Measurements from ENCODE around the gene GAK.

GAK gene

DNA sequence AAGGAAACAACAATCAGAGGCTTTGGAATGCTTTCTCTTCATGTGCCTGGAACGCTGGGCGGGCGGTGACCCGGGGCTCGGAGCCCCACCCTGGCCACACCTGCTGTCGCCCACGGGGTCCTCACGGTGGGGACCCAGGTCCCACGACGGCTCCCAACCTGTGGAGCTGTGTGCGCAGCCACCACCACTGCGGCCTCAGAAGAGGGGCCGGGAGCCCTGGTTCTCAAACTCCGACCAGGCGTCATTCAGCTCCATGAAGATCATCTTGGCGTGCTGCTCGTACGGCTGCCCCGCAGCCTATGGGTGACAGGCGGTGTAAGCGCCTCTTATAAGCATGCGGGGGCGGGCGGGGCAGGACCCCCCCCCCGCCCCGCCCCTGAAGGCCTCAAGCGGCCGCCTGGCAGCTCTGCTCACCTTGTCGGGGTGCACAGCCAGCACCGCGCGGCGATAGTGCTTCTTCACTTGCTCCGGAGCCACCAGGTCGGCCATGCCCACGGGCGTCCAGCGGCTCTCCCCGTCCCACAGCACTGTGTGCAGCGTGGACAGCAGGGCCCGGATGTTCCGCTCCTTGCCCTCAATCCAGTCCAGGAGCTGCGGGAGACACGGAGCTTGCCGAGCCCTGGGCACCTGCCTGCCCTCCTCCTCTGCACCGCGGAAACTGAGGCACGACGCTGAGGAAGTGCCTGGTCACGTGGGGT is 82.5 kb downstream of the GAK start:
- TF ChIP-seq, protein P1, sequence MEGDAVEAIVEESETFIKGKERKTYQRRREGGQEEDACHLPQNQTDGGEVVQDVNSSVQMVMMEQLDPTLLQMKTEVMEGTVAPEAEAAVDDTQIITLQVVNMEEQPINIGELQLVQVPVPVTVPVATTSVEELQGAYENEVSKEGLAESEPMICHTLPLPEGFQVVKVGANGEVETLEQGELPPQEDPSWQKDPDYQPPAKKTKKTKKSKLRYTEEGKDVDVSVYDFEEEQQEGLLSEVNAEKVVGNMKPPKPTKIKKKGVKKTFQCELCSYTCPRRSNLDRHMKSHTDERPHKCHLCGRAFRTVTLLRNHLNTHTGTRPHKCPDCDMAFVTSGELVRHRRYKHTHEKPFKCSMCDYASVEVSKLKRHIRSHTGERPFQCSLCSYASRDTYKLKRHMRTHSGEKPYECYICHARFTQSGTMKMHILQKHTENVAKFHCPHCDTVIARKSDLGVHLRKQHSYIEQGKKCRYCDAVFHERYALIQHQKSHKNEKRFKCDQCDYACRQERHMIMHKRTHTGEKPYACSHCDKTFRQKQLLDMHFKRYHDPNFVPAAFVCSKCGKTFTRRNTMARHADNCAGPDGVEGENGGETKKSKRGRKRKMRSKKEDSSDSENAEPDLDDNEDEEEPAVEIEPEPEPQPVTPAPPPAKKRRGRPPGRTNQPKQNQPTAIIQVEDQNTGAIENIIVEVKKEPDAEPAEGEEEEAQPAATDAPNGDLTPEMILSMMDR (IDR thresholded peaks at IDR 0.05): no peak

DNA sequence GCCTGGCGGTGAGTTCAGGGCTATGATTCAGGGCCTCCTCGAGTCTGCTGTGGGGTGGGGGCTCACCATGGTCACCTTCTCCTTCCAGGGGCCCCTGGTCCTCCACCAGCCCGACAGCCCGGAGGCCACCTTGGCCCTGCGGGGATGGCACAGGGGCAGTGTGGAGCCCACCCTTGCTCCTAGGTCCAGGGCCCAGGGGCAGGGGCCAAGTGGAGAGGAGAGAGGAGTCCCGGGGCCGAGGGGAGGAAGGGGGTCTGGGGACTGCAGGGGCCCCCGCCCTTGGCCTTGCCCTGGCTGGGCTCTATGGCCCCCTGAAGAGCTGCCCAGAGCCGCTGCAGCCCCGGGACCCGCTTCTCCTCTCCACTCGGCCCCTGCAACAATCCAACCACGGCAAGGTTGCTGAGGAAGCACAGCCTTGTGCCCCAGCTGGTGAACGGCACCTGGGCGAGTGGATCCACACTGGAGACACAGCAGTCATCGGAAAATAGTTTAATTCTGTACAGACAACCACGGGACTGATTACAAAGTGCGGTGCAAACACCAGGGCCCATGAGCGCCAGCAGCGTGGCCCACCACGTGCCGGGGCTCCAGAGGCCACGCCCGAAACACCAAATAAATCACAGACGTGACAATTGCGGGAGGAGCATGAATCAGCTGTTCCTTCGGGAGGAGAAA is 83.2 kb downstream of the GAK start:
- TF ChIP-seq, protein P1 (IDR thresholded peaks at IDR 0.05): no peak

DNA sequence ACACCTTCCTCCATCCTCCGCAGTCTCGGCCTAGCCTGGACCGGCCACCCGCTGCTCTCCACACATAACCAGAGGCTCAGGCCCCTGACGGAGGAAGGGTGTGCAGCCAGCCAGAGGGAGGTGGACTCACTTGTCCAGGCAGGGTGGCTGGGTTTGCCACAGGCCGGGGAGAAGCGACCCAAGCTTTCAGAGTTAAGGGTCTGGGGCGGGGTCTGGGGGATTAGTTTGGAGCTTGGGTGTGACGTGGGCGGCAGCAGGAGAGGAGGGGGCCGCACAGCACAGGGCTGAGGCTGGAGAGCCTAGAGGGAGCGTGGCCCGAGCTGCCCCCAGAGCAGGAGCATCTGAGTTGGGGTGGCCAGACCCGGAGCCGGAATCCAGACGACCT is 83.8 kb downstream of the GAK start:
- TF ChIP-seq, protein P1 (IDR thresholded peaks at IDR 0.05): no peak

DNA sequence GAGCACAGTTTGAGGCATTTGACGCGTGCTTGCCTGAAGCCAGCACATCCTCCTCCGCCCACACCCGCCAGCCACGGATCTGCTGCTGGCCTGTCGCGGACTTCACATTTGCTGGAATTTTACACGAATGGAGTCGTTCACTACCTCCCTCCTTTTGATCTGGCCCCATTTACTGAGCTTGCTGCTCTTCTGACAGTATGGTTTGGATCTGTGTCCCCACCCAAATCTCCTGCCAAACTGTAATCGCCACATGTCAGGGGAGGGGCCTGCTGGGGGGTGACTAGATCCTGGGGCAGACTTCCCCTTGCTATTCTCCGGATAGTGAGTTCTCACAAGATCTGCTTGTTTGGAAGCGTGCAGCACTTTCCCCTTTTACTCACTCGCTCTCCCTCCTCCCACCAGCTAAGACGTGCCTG is 86.3 kb downstream of the GAK start:
- TF ChIP-seq, protein P1 (IDR thresholded peaks at IDR 0.05): no peak

DNA sequence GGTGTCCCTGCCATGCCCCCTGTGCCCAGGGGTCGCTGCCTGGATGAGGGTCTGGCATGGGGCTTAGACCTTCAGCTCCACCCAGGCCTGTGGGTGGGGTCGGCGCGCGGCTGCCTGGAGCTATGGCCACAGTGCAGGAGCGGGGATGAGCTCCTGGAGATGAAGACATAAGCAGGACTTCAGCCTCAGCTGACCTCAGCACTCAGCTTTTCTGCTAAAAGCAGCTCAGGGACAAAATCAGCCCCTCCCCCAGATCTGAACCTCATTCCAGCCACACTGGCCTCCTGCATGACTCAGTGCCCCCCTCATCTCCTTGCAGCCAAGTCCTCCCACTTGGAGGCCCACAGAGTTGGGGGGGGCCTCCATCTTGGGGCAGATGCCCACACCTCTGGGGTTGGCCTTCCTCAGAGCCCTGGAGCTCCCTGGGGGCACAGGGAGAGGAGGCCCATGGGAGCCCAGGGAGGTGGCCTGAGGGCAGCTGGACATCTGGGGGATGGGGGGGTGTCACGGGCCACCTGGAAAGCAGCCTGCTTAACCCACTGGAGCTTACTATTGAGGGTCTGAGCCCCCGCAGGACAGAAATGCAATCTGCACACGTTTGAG is 86.8 kb downstream of the GAK start:
- TF ChIP-seq, protein P1 (IDR thresholded peaks at IDR 0.05): no peak

DNA sequence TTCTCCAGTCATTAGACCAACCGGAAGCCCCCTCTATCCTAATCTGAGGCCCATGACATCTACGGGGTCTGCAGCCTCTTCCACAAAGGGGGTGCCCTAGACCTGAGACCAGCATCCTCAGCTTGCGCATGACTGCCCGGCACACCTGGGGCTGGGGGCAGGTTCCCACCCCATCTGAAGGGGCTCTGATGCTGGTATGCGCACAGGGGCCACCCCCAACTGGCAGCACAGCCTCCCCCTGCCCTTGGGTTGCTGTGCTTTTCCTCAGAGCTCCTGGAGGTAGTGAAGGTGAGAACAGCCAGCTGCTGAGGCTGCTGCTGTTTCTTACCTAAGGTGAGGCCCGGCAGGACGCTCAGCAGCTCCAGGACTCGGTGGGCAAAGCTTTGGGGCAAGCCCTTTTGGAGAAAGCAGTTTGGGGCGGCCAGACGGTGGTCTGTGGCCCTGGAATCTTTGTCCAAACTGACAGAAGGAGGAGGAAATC is 87.3 kb downstream of the GAK start:
- TF ChIP-seq, protein P1 (IDR thresholded peaks at IDR 0.05): no peak

DNA sequence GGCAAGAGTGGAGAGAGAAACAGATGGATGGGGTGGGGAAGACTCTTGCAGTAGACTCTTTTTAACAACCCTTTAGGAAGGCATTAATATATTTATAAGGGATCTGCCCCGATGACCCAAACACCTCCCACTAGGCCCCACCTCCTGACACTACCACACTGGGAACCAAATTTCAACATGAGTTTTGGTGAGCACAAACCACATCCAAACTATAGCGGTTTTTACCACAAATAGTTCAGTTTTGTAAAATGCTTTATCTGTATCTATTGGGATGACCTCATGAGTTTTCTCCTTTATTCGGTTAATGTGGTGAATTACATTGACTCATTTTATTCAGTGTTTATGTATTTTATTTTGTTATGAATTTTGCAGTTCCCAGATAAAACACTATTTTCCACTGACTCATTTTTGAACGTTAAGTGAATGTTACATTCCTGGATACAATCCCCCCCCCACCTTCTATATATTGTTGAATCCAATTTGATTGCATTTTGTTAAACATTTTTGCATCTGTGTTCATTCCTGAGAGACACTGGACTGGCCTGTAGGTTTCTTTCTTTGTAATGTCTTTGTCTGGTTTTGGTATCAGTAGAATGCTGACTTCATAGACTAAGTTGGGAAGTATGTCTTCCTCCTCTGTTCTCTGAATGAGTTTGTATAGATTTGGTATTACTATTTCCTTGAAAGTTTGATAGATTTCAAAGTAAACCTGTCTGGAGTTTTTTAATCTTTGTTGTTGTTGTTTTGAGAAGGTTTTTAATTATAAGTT is 92.3 kb downstream of the GAK start:
- TF ChIP-seq, protein P1 (IDR thresholded peaks at IDR 0.05): no peak

Data from LNCAP (cell line).